Panc1 (cell line): ENCODE measurements around the gene DCBLD2. TPM values are rescaled to one million over a fixed set of nuclear protein-coding genes. Genes with fewer than 3 reads are reported as not detected.

Experiments
- ATAC-seq: fragments of 200-7000 bp; cut with Tn5 transposase; 2 replicates; pipeline ENCODE4 v1.9.1; 2020; ENCODE audit warnings: mild to moderate bottlenecking, moderate library complexity
- BruUV-seq: library from RNA; stranded (reverse); fragments of 400-500 nt; replicated peaks from 2 replicates; lab custom pipeline; 2021; lab: Mats Ljungman, UMichigan
- CTCF ChIA-PET: fragments of 300-600 bp; sonication (Branson Sonifier 250); formaldehyde crosslinking; loops from one replicate; lab custom pipeline; 2022; ENCODE audit warnings: antibody characterized with exemption; lab: Charles Lee
- POLR2A ChIA-PET: fragments of 300-600 bp; sonication (Branson Sonifier 250); formaldehyde crosslinking; loops from one replicate; lab custom pipeline; 2022; ENCODE audit warnings: antibody characterized with exemption; lab: Charles Lee
- DNase-seq: peaks from one replicate; pipeline ENCODE4 v3.0.0-alpha.2; 2010; ENCODE audit warnings: low read depth, low spot score
- H3K27ac ChIP-seq: 2 replicates; pipeline ENCODE4 v1.5.1; 2011; ENCODE audit warnings: mild to moderate bottlenecking, low read length, inconsistent platforms
- H3K27me3 ChIP-seq: fragments of 200-500 bp; sonication (Bioruptor generic); 2 replicates; pipeline ENCODE4 v1.6.0; 2014; ENCODE audit warnings: low read length, inconsistent platforms; ENCODE audit not compliant: control insufficient read depth, insufficient read depth
- H3K36me3 ChIP-seq: fragments of 200-500 bp; sonication (Bioruptor generic); 2 replicates; pipeline ENCODE4 v1.5.1; 2014; ENCODE audit warnings: inconsistent platforms, mild to moderate bottlenecking, low read length, moderate library complexity; ENCODE audit not compliant: control insufficient read depth, insufficient read depth
- H3K4me1 ChIP-seq: 2 replicates; pipeline ENCODE4 v1.5.1; 2011; ENCODE audit warnings: inconsistent platforms, mild to moderate bottlenecking, low read length, moderate library complexity; ENCODE audit not compliant: control insufficient read depth, insufficient read depth
- H3K4me3 ChIP-seq, 2 experiments: 2 replicates each; pipeline ENCODE4 v1.5.1; 2011 to 2012; ENCODE audit warnings: low read depth in 2 of 2, low read length in 2 of 2, mild to moderate bottlenecking in 2 of 2, inconsistent platforms in 1 of 2, moderate library complexity in 1 of 2
- H3K9me3 ChIP-seq: fragments of 200-500 bp; sonication (Bioruptor generic); 2 replicates; pipeline ENCODE4 v1.5.1; 2014; ENCODE audit warnings: low read depth, mild to moderate bottlenecking, inconsistent platforms, low read length, moderate library complexity; ENCODE audit not compliant: control insufficient read depth, insufficient read depth
- POLR2AphosphoS5 ChIP-seq: IDR thresholded peaks from 2 replicates; pipeline ENCODE4 v1.6.1; 2012; ENCODE audit warnings: mild to moderate bottlenecking, low read depth, low read length, moderate library complexity
- SIN3A ChIP-seq: IDR thresholded peaks from 2 replicates; pipeline ENCODE4 v1.6.1; 2012; ENCODE audit warnings: low read depth, mild to moderate bottlenecking, low read length, moderate library complexity, borderline replicate concordance; ENCODE audit not compliant: insufficient read depth
- TCF7L2 ChIP-seq: IDR thresholded peaks from 2 replicates; pipeline ENCODE4 v1.6.1; 2011; ENCODE audit warnings: mild to moderate bottlenecking, low read depth, low read length, inconsistent platforms
- in situ Hi-C: cut with HindIII; loops from 2 replicates; pipeline ENCODE4 v1.10.0; 2016; ENCODE audit warnings: low sequenced_read_pairs, low pct_unique_long_range_greater_than_20kb
- intact Hi-C: fragments of 100-400 bp; cut with micrococcal nuclease; formaldehyde crosslinking; loops from one replicate; pipeline ENCODE4 v1.10.0; 2022; ENCODE audit not compliant: unreplicated experiment
- total RNA-seq: library from RNA; stranded (reverse); gene quantifications from one replicate; pipeline ENCODE4 v1.2.1, GENCODE V29; 2021; ENCODE audit not compliant: unreplicated experiment
- TF ChIP-seq, protein P1 (sequence below), 2 experiments: IDR thresholded peaks; 2 replicates each; pipeline ENCODE4 v1.6.1; 2011 to 2012; ENCODE audit warnings: low read depth in 2 of 2, control low read depth in 1 of 2, low read length in 1 of 2, mild to moderate bottlenecking in 1 of 2, moderate library complexity in 1 of 2; ENCODE audit not compliant: insufficient read depth in 1 of 2
- TF ChIP-seq, protein P2 (sequence below): fragments of 450-650 bp; IDR thresholded peaks from 2 replicates; pipeline ENCODE4 v1.5.1; 2017; ENCODE audit warnings: mild to moderate bottlenecking

Gene DCBLD2
- total RNA-seq, 1 experiment from 2014 or later, result 54.4 TPM

DNA sequence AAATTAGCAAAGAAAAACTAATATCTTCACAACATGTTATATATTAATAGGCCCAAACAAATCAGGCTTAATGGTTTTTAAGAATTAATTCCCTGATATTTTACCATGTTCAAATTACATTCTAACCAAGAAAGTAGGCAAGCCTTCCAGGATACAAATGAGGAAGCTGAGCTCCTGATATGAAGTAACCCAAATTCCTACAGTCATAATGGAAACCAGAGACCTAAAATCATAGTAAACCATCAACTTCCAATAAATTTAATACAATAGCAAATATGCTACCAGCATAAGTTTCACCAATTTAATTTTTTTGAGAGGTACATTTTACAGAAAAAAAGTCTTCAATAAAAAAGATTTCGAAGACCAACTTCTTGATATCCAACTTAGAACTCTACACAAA is 3.8 kb downstream of the DCBLD2 start:
- H3K9me3 ChIP-seq, result no peaks in the 10 kb centered on the region
- in situ Hi-C loops (no loop called here), intact Hi-C loops (no loop called here)
- no peak overlapping the region for H3K27ac ChIP-seq
- TF ChIP-seq, protein P1, sequence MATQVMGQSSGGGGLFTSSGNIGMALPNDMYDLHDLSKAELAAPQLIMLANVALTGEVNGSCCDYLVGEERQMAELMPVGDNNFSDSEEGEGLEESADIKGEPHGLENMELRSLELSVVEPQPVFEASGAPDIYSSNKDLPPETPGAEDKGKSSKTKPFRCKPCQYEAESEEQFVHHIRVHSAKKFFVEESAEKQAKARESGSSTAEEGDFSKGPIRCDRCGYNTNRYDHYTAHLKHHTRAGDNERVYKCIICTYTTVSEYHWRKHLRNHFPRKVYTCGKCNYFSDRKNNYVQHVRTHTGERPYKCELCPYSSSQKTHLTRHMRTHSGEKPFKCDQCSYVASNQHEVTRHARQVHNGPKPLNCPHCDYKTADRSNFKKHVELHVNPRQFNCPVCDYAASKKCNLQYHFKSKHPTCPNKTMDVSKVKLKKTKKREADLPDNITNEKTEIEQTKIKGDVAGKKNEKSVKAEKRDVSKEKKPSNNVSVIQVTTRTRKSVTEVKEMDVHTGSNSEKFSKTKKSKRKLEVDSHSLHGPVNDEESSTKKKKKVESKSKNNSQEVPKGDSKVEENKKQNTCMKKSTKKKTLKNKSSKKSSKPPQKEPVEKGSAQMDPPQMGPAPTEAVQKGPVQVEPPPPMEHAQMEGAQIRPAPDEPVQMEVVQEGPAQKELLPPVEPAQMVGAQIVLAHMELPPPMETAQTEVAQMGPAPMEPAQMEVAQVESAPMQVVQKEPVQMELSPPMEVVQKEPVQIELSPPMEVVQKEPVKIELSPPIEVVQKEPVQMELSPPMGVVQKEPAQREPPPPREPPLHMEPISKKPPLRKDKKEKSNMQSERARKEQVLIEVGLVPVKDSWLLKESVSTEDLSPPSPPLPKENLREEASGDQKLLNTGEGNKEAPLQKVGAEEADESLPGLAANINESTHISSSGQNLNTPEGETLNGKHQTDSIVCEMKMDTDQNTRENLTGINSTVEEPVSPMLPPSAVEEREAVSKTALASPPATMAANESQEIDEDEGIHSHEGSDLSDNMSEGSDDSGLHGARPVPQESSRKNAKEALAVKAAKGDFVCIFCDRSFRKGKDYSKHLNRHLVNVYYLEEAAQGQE (IDR thresholded peaks at IDR 0.05; ENCODE audit: insufficient read depth in 1 of 2, low read depth in 2 of 2, low read length in 1 of 2), result no peak
- ATAC-seq (no peak), DNase-seq (no peak)
- H3K4me1 ChIP-seq, result peaks cover 19% of the 10 kb centered on the region
- no peak overlapping the region; a peak in 1 of 4 replicates for H3K4me3 ChIP-seq
- no TSS peak for BruUV-seq
- peaks cover 11% of the 10 kb centered on the region; the same call in 1 of the 2 replicates for H3K36me3 ChIP-seq
- ChIA-PET CTCF (no interaction called here), POLR2A (no interaction called here)
- H3K27me3 ChIP-seq, result no peaks in the 10 kb centered on the region

DNA sequence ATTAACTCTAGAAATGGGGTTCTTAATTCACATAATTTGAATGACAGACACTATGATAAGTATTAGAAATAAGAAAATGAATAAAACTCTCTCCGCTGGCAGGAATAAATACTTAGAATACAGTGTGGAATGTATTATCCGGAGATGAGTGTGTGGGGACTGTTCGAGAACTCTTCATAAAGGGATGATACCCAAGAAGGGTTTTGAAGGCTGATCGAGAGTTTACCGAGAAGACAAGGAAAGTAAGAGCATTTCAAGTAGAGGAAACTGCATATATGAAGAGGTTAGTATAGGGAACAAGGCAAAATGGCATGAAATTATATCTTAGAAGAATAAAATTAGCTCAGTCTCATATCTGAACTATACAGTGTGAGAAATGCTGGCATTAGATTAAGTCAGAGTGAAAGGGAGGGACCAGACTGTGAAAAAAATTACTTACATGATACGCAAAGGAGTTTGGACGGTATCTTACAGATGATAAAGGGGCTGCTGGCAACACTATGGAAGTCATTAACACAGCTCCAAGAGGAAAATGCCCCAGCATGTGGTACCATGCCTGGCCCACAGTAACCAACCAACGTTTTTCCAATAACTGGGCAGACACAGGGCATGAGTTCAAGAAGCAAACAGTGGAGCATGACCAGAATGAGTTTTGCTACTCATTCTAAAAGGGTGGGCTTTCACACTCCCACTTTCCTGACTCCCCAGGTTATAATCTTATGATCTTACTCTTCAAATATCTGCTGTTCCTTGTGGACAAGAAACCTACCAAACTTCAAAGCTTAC is 6.5 kb downstream of the DCBLD2 start:
- no peak for ATAC-seq
- Histone ChIP-seq H3K9me3 (no peaks in the 10 kb centered on the region), H3K4me1 (peaks cover 15% of the 10 kb centered on the region; the same call in 1 of the 2 replicates), H3K4me3 (no peak overlapping the region), H3K27ac (no peak overlapping the region), H3K36me3 (peaks cover 3% of the 10 kb centered on the region; the same call in 1 of the 2 replicates), H3K27me3 (no peaks in the 10 kb centered on the region)
- CTCF ChIA-PET, result no interaction called here
- DNase-seq, result no peak
- intact Hi-C loops (no loop called here), in situ Hi-C loops (no loop called here)
- POLR2A ChIA-PET, result interaction anchor here (0.6 kb wide), 1 partner anchor 82 kb away, joined by 7 read pairs; no protein-coding TSS in a partner anchor
- BruUV-seq, result no TSS peak
- TF ChIP-seq, protein P2, sequence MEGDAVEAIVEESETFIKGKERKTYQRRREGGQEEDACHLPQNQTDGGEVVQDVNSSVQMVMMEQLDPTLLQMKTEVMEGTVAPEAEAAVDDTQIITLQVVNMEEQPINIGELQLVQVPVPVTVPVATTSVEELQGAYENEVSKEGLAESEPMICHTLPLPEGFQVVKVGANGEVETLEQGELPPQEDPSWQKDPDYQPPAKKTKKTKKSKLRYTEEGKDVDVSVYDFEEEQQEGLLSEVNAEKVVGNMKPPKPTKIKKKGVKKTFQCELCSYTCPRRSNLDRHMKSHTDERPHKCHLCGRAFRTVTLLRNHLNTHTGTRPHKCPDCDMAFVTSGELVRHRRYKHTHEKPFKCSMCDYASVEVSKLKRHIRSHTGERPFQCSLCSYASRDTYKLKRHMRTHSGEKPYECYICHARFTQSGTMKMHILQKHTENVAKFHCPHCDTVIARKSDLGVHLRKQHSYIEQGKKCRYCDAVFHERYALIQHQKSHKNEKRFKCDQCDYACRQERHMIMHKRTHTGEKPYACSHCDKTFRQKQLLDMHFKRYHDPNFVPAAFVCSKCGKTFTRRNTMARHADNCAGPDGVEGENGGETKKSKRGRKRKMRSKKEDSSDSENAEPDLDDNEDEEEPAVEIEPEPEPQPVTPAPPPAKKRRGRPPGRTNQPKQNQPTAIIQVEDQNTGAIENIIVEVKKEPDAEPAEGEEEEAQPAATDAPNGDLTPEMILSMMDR, result no peak
- TF ChIP-seq POLR2AphosphoS5 (no peak), SIN3A (no peak), TCF7L2 (no peak)
- TF ChIP-seq, protein P1 (IDR thresholded peaks at IDR 0.05; ENCODE audit: insufficient read depth in 1 of 2, low read depth in 2 of 2, low read length in 1 of 2), result no peak
